PC-3 (cell line): ENCODE results near the gene SKAP1. TPM values are rescaled to one million over a fixed set of nuclear protein-coding genes. Genes with fewer than 3 reads are reported as not detected.

Experiments
- ATAC-seq: fragments of 200-7000 bp; cut with Tn5 transposase; 2 replicates; pipeline ENCODE4 v1.9.1; 2020; ENCODE audit warnings: mild to moderate bottlenecking, moderate library complexity
- BruUV-seq: library from RNA; stranded (reverse); fragments of 400-500 nt; replicated peaks from 2 replicates; lab custom pipeline; 2021; lab: Mats Ljungman, UMichigan
- CTCF ChIA-PET: fragments of 300-600 bp; sonication (Branson Sonifier 250); formaldehyde crosslinking; loops from one replicate; lab custom pipeline; 2022; ENCODE audit warnings: antibody characterized with exemption; lab: Charles Lee
- POLR2A ChIA-PET: fragments of 300-600 bp; sonication (Branson Sonifier 250); formaldehyde crosslinking; loops from one replicate; lab custom pipeline; 2022; ENCODE audit warnings: antibody characterized with exemption; ENCODE audit not compliant: unreplicated experiment; lab: Charles Lee
- DNase-seq: peaks from one replicate; pipeline ENCODE4 v3.0.0-alpha.2; 2015
- H2AFZ ChIP-seq: fragments of 300-600 bp; sonication (generic); 2 replicates; pipeline ENCODE4 v1.6.0; 2016; ENCODE audit warnings: antibody characterized with exemption, low read length
- H3F3A ChIP-seq: fragments of 300-600 bp; sonication (generic); one replicate; pipeline ENCODE4 v1.6.0; 2017; ENCODE audit warnings: antibody characterized with exemption, low read length, control low read depth, mild to moderate bottlenecking; ENCODE audit not compliant: unreplicated experiment
- H3K27ac ChIP-seq: fragments of 300-600 bp; sonication (generic); 2 replicates; pipeline ENCODE4 v1.5.1; 2016; ENCODE audit warnings: mild to moderate bottlenecking, low read length
- H3K27me3 ChIP-seq: fragments of 300-600 bp; sonication (generic); 2 replicates; pipeline ENCODE4 v1.6.1; 2016; ENCODE audit warnings: low read length, mixed read lengths
- H3K36me3 ChIP-seq: fragments of 300-600 bp; sonication (generic); 2 replicates; pipeline ENCODE4 v1.6.1; 2016; ENCODE audit warnings: low read depth, mixed run types, low read length, mixed read lengths
- H3K4me1 ChIP-seq: fragments of 300-600 bp; sonication (generic); 2 replicates; pipeline ENCODE4 v1.5.1; 2016; ENCODE audit warnings: low read length; ENCODE audit not compliant: insufficient read depth
- H3K4me2 ChIP-seq: fragments of 300-600 bp; sonication (generic); 2 replicates; pipeline ENCODE4 v1.6.0; 2016; ENCODE audit warnings: low read length
- H3K4me3 ChIP-seq: fragments of 300-600 bp; sonication (generic); 2 replicates; pipeline ENCODE4 v1.5.1; 2016; ENCODE audit warnings: mild to moderate bottlenecking, low read length, mixed read lengths
- H3K79me2 ChIP-seq: fragments of 300-600 bp; sonication (generic); 2 replicates; pipeline ENCODE4 v1.6.1; 2017; ENCODE audit warnings: low read length, mixed read lengths
- H3K9ac ChIP-seq: fragments of 300-600 bp; sonication (generic); 2 replicates; pipeline ENCODE4 v1.6.0; 2016; ENCODE audit warnings: mild to moderate bottlenecking, low read length
- H3K9me2 ChIP-seq: fragments of 300-600 bp; sonication (generic); replicated peaks from 2 replicates; pipeline ENCODE4 v1.6.1; 2016; ENCODE audit warnings: mixed run types, low read length, mixed read lengths
- H3K9me3 ChIP-seq: fragments of 300-600 bp; sonication (generic); 2 replicates; pipeline ENCODE4 v1.6.1; 2016; ENCODE audit warnings: low read length, mixed read lengths
- H4K20me1 ChIP-seq: fragments of 300-600 bp; sonication (generic); 2 replicates; pipeline ENCODE4 v1.6.1; 2016; ENCODE audit warnings: low read length, mixed read lengths
- EZH2 ChIP-seq: fragments of 300-600 bp; sonication (generic); IDR thresholded peaks from one replicate; pipeline ENCODE4 v1.6.1; 2017; ENCODE audit warnings: antibody characterized with exemption, mild to moderate bottlenecking, low read length; ENCODE audit not compliant: unreplicated experiment
- EZH2phosphoT487 ChIP-seq: fragments of 300-600 bp; sonication (generic); IDR thresholded peaks from 2 replicates; pipeline ENCODE4 v1.6.1; 2018; ENCODE audit warnings: mild to moderate bottlenecking, antibody characterized with exemption, low read length, borderline replicate concordance
- intact Hi-C: fragments of 100-400 bp; cut with micrococcal nuclease; formaldehyde crosslinking; loops from 2 replicates; pipeline ENCODE4 v1.9.0; 2023
- total RNA-seq: library from RNA; depleted of rRNA; stranded (reverse); fragments of >200 nt; gene quantifications from 2 replicates; pipeline ENCODE4 v1.2.3, GENCODE V29; 2014
- TF ChIP-seq, protein P1 (sequence below): fragments of 300-600 bp; sonication (generic); conservative IDR thresholded peaks from 2 replicates; pipeline ENCODE4 v1.5.1; 2017; ENCODE audit warnings: antibody characterized with exemption, low read depth, mild to moderate bottlenecking, low read length

The SKAP1 gene
- total RNA-seq, 1 experiment from 2014 or later: not detected

DNA sequence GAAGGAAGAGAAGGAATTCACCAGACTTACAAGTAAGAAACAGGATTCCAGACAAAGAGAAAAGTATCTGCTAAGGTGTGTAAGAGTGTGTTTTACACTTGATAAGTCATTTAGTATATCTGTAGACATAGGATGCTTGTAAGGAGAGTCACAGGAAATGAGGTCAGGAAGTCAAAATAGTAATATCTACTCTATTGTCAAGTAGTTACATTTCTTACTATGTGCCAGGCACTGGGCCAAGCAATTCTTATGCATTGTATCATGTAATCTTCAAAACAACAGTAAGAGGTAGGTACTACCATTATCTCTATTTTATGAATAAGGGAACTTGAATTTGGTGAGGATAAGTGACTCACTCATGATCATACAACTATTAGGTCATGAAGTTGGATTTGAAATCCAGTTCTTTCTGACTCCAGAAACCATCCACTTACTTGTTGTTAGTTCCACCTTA lies 193.3 kb downstream of the SKAP1 start:
- Histone ChIP-seq H3K9me3 (no peaks in the 10 kb centered on the region), H3K4me2 (peak overlapping the region; percentile 34), H3F3A (peaks cover 8% of the 10 kb centered on the region), H3K27me3 (no peaks in the 10 kb centered on the region), H3K36me3 (no peaks in the 10 kb centered on the region), H4K20me1 (no peaks in the 10 kb centered on the region), H3K9ac (no peak overlapping the region), H3K9me2 (no peaks in the 10 kb centered on the region), H3K4me3 (no peak overlapping the region), H3K27ac (peak overlapping the region; percentile 70), H3K4me1 (peaks cover 58% of the 10 kb centered on the region), H2AFZ (no peak overlapping the region), H3K79me2 (no peaks in the 10 kb centered on the region)
- no TSS peak for BruUV-seq
- TF ChIP-seq EZH2phosphoT487 (no peak), EZH2 (no peak)
- TF ChIP-seq, protein P1, sequence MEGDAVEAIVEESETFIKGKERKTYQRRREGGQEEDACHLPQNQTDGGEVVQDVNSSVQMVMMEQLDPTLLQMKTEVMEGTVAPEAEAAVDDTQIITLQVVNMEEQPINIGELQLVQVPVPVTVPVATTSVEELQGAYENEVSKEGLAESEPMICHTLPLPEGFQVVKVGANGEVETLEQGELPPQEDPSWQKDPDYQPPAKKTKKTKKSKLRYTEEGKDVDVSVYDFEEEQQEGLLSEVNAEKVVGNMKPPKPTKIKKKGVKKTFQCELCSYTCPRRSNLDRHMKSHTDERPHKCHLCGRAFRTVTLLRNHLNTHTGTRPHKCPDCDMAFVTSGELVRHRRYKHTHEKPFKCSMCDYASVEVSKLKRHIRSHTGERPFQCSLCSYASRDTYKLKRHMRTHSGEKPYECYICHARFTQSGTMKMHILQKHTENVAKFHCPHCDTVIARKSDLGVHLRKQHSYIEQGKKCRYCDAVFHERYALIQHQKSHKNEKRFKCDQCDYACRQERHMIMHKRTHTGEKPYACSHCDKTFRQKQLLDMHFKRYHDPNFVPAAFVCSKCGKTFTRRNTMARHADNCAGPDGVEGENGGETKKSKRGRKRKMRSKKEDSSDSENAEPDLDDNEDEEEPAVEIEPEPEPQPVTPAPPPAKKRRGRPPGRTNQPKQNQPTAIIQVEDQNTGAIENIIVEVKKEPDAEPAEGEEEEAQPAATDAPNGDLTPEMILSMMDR: no peak
- POLR2A ChIA-PET: interaction anchor here (0.6 kb wide), 2 partner anchors 10 to 30 kb away, joined by 3 read pairs; no protein-coding TSS in a partner anchor
- DNase-seq: peak; percentile 98
- ATAC-seq: peak; percentile 77
- CTCF ChIA-PET: no interaction called here
- intact Hi-C loops: no loop called here

DNA sequence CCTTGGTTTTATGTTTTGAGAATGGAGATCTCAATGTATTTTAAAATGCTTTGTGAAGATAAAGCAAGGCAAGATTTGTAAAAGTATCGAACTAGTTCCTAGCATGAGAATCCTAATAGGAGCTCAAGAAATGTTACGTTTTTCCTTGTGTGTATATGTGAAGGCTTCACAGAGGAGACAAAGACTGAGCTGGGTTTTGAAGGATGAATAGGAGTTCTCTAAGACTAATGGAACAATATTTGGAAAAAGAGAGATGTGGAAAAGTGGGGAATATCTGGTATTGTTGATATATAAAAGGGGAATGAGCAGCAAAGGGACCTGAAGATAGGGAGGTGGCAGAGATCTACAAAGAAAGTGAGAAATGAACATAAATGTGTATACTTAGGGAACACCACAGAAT lies 195.1 kb downstream of the SKAP1 start:
- H3K79me2 ChIP-seq: no peaks in the 10 kb centered on the region
- no peak overlapping the region for H3K4me2 ChIP-seq
- H3K9ac ChIP-seq: no peak overlapping the region
- no peak overlapping the region for H3K4me3 ChIP-seq
- H3K9me3 ChIP-seq: no peaks in the 10 kb centered on the region
- ChIA-PET CTCF (no interaction called here), POLR2A (no interaction called here)
- peaks cover 40% of the 10 kb centered on the region for H3K4me1 ChIP-seq
- ATAC-seq: no peak
- H3K27ac ChIP-seq: no peak overlapping the region
- intact Hi-C loops: no loop called here
- no peak overlapping the region for H2AFZ ChIP-seq
- no peak for TF ChIP-seq EZH2
- H3K27me3 ChIP-seq: no peaks in the 10 kb centered on the region
- H3F3A ChIP-seq: peaks cover 8% of the 10 kb centered on the region
- H4K20me1 ChIP-seq: no peaks in the 10 kb centered on the region
- no peak for DNase-seq
- BruUV-seq: no TSS peak
- H3K36me3 ChIP-seq: no peaks in the 10 kb centered on the region
- no peaks in the 10 kb centered on the region for H3K9me2 ChIP-seq

GRCh38 chr17:48231995-48232959 lies 197.7 kb downstream of the SKAP1 start:
- Histone ChIP-seq H3K9me2 (no peaks in the 10 kb centered on the region), H3K36me3 (no peaks in the 10 kb centered on the region), H3K27me3 (no peaks in the 10 kb centered on the region), H3K27ac (no peak overlapping the region), H3K9ac (no peak overlapping the region), H3K4me2 (no peak overlapping the region), H3K4me1 (peaks cover 19% of the 10 kb centered on the region), H2AFZ (no peak overlapping the region), H3K4me3 (no peak overlapping the region), H3K9me3 (no peaks in the 10 kb centered on the region), H3K79me2 (no peaks in the 10 kb centered on the region), H3F3A (peaks cover 4% of the 10 kb centered on the region), H4K20me1 (no peaks in the 10 kb centered on the region)
- POLR2A ChIA-PET: no interaction called here
- no peak for ATAC-seq
- no TSS peak for BruUV-seq
- TF ChIP-seq EZH2 (no peak), EZH2phosphoT487 (no peak)
- TF ChIP-seq, protein P1: no peak
- CTCF ChIA-PET: interaction anchor here (0.5 kb wide), 1 partner anchor 404 kb away, joined by 26 read pairs; no protein-coding TSS in a partner anchor
- DNase-seq: no peak
- intact Hi-C loops: no loop called here
